K562 (cell line): Measurements from ENCODE around the gene PTOV1. TPM values are rescaled to one million over a fixed set of nuclear protein-coding genes. Genes with fewer than 3 reads are reported as not detected.

Experiments
- ATAC-seq: fragments of 200-7000 bp; cut with Tn5 transposase; 3 replicates; pipeline ENCODE4 v1.9.1; 2020; ENCODE audit warnings: moderate library complexity
- BruUV-seq: library from RNA; stranded (reverse); fragments of 400-500 nt; replicated peaks from 2 replicates; lab custom pipeline; 2021; lab: Mats Ljungman, UMichigan
- CTCF ChIA-PET: fragments of 300-600 bp; formaldehyde crosslinking; extraction: SDS; loops from one replicate; lab custom pipeline; 2021; ENCODE audit warnings: low intra/inter-chr PET ratio; lab: Yijun Ruan, JAX
- POLR2A ChIA-PET: fragments of 300-600, 350-650 bp; sonication (Branson Sonifier 250); formaldehyde crosslinking; extraction: SDS; loops from one replicate; lab custom pipeline; 2021; ENCODE audit warnings: antibody characterized with exemption, inconsistent platforms; lab: Yijun Ruan, JAX
- DNase-seq, 4 experiments: peaks; one replicate each; pipeline versions ENCODE4 v3.0.0 to v3.0.0-alpha.2; 2011 to 2018; ENCODE audit warnings: low spot score in 3 of 4, mixed read lengths in 3 of 4; ENCODE audit errors: extremely low read depth in 1 of 4
- FAIRE-seq: peaks from 2 replicates; lab custom pipeline; 2011; peaks lifted over from hg19 to GRCh38; lab: Jason Lieb, UNC
- H2AFZ ChIP-seq: 2 replicates; pipeline ENCODE4 v1.6.0; 2011; ENCODE audit warnings: low read depth, low read length, control low read depth, inconsistent platforms
- H3K27ac ChIP-seq: fragments of 200-600 bp; 3 replicates; pipeline ENCODE4 v1.8.0; 2011; ENCODE audit warnings: low read depth, mild to moderate bottlenecking, control low read depth, inconsistent platforms, low read length, moderate library complexity, mixed read lengths; ENCODE audit errors: extremely low read depth
- H3K27me3 ChIP-seq, 2 experiments: fragments of 300-600 bp in 1 of 2; 2 replicates in 1 of 2; 3 replicates in 1 of 2; pipeline versions ENCODE4 v1.6.0 to v1.8.0; 2011; ENCODE audit warnings: inconsistent platforms in 2 of 2, low read length in 2 of 2, mild to moderate bottlenecking in 1 of 2, mixed read lengths in 1 of 2, moderate library complexity in 1 of 2; ENCODE audit not compliant: control insufficient read depth in 2 of 2, insufficient read depth in 2 of 2
- H3K36me3 ChIP-seq: fragments of 300-600 bp; 3 replicates; pipeline ENCODE4 v1.8.0; 2011; ENCODE audit warnings: mild to moderate bottlenecking, low read length, inconsistent platforms; ENCODE audit not compliant: control insufficient read depth, insufficient read depth
- H3K4me1 ChIP-seq, 2 experiments: fragments of 200-600 bp in 1 of 2; replicated peaks in 1 of 2; 2 replicates in 1 of 2; 3 replicates in 1 of 2; pipeline versions ENCODE4 v1.5.1 to v1.8.0; 2011; ENCODE audit warnings: inconsistent platforms in 2 of 2, low read length in 2 of 2, mild to moderate bottlenecking in 1 of 2, mixed read lengths in 1 of 2, moderate library complexity in 1 of 2; ENCODE audit not compliant: control insufficient read depth in 2 of 2, insufficient read depth in 2 of 2
- H3K4me2 ChIP-seq: 2 replicates; pipeline ENCODE4 v1.6.1; 2011; ENCODE audit warnings: low read length, control low read depth, inconsistent platforms, mixed read lengths; ENCODE audit not compliant: insufficient read depth
- H3K4me3 ChIP-seq: fragments of 200-600 bp; sonication (generic), shearing (Covaris generic); 2 replicates; pipeline ENCODE4 v1.5.1; 2016; ENCODE audit warnings: control low read depth, inconsistent platforms
- H3K79me2 ChIP-seq: fragments of 200-600 bp; 3 replicates; pipeline ENCODE4 v1.8.0; 2011; ENCODE audit warnings: low read length, inconsistent platforms; ENCODE audit not compliant: control insufficient read depth, insufficient read depth
- H3K9ac ChIP-seq, 2 experiments: 2 replicates each; pipeline versions ENCODE4 v1.6.0 to v1.6.1; 2011; ENCODE audit warnings: low read depth in 2 of 2, low read length in 2 of 2, control low read depth in 1 of 2, inconsistent platforms in 1 of 2, mild to moderate bottlenecking in 1 of 2, mixed read lengths in 1 of 2; ENCODE audit not compliant: insufficient read depth in 1 of 2
- H3K9me1 ChIP-seq: one replicate; pipeline ENCODE4 v1.6.0; 2011; ENCODE audit warnings: inconsistent platforms, mild to moderate bottlenecking, low read length, moderate library complexity; ENCODE audit not compliant: control insufficient read depth, insufficient read depth
- H3K9me3 ChIP-seq: replicated peaks from 2 replicates; pipeline ENCODE4 v1.5.1; 2011; ENCODE audit warnings: low read depth, low read length, inconsistent platforms; ENCODE audit not compliant: control insufficient read depth, insufficient read depth
- H4K20me1 ChIP-seq: replicated peaks from 2 replicates; pipeline ENCODE4 v1.6.1; 2011; ENCODE audit warnings: low read length, inconsistent platforms, mixed read lengths; ENCODE audit not compliant: control insufficient read depth, insufficient read depth
- ELF1 ChIP-seq: fragments of 200-800 bp; sonication (Bioruptor generic); IDR thresholded peaks from 2 replicates; pipeline ENCODE4 v1.6.1; 2016; ENCODE audit warnings: missing genetic modification characterization, missing compliant biosample characterization
- GTF2E2 ChIP-seq: fragments of 200-800 bp; sonication (Bioruptor generic); IDR thresholded peaks from 2 replicates; pipeline ENCODE4 v1.6.1; 2016; ENCODE audit warnings: missing genetic modification characterization, missing compliant biosample characterization
- HINFP ChIP-seq: fragments of 450-650 bp; conservative IDR thresholded peaks from 2 replicates; pipeline ENCODE4 v1.6.1; 2016; ENCODE audit warnings: missing genetic modification characterization, low read depth, mild to moderate bottlenecking, control low read depth, missing compliant biosample characterization
- MAZ ChIP-seq, 2 experiments: fragments of 450-650 bp in 1 of 2; sonication (generic) in 1 of 2; formaldehyde crosslinking; IDR thresholded peaks in 1 of 2; conservative IDR thresholded peaks in 1 of 2; 2 replicates each; pipeline versions ENCODE4 v1.4.0 to v1.5.0; 2020; ENCODE audit warnings: mild to moderate bottlenecking in 1 of 2, missing genetic modification reagents in 1 of 2
- MYC ChIP-seq, 2 experiments: fragments of 250-450 bp in 1 of 2; sonication (Bioruptor Pico) in 1 of 2; IDR thresholded peaks; 2 replicates each; pipeline versions ENCODE4 v1.5.1 to v1.6.1; 2012 to 2021; ENCODE audit warnings: low read depth in 2 of 2, borderline replicate concordance in 1 of 2, improper control_type of control experiment in 1 of 2, low read length in 1 of 2, mild to moderate bottlenecking in 1 of 2, moderate library complexity in 1 of 2
- ZBTB26 ChIP-seq: fragments of 450-650 bp; formaldehyde crosslinking; IDR thresholded peaks from 2 replicates; pipeline ENCODE4 v1.4.0; 2022; ENCODE audit warnings: missing genetic modification characterization
- ZBTB7A ChIP-seq: IDR thresholded peaks from 2 replicates; pipeline ENCODE4 v1.6.1; 2011; ENCODE audit warnings: low read depth, mild to moderate bottlenecking, low read length, moderate library complexity, borderline replicate concordance; ENCODE audit not compliant: control insufficient read depth
- ZNF57 ChIP-seq: fragments of 450-650 bp; formaldehyde crosslinking; IDR thresholded peaks from 2 replicates; pipeline ENCODE4 v1.4.0; 2020; ENCODE audit warnings: mild to moderate bottlenecking, moderate library complexity
- ZNF740 ChIP-seq, 3 experiments: fragments of 200-800 bp in 1 of 3; sonication (Bioruptor generic) in 1 of 3; sonication (generic) in 1 of 3; formaldehyde crosslinking in 1 of 3; IDR thresholded peaks; 2 replicates each; pipeline versions ENCODE4 v1.6.1 to v1.8.0; 2016 to 2022; ENCODE audit warnings: mild to moderate bottlenecking in 2 of 3, missing compliant biosample characterization in 2 of 3, missing genetic modification characterization in 2 of 3, missing genetic modification reagents in 1 of 3
- WGBS: fragments of 100-300 bp; shearing (Covaris generic); methylation state at CpG from one replicate; pipeline ENCODE4 v1.1.6; 2016; ENCODE audit warnings: low coverage, mixed read lengths; ENCODE audit not compliant: insufficient coverage; ENCODE audit errors: missing lambda C conversion rate; 5-methylcytosine and 5-hydroxymethylcytosine counted together
- in situ Hi-C: fragments of 300-500 bp; cut with MboI; formaldehyde crosslinking; loops from 4 replicates; pipeline ENCODE4 v1.15.0; 2018; ENCODE audit warnings: inconsistent platforms, mixed read lengths
- intact Hi-C: fragments of 100-400 bp; cut with micrococcal nuclease; formaldehyde crosslinking; loops from 2 replicates; pipeline ENCODE4 v1.14.2; 2022
- polyA plus RNA-seq, 8 experiments: library from polyadenylated mRNA; depleted of rRNA in 4 of 8; stranded (reverse) in 5 of 8; unstranded in 3 of 8; fragments of >200 nt; fragmentation: Nextera tagmentation in 2 of 8; fragmentation: Illumina TruSeq in 1 of 8; extraction: Ambion mirVana in 2 of 8; extraction: Trizol in 1 of 8; gene quantifications; 2 replicates each; pipeline versions ENCODE4 v1.2.1 to v1.2.3, GENCODE V29; 2011 to 2014; ENCODE audit warnings: inconsistent platforms in 1 of 8, missing spikeins in 1 of 8
- total RNA-seq, 7 experiments: library from RNA; depleted of rRNA in 6 of 7; stranded (reverse); fragments of >200 nt in 6 of 7; fragmentation: Illumina TruSeq in 2 of 7; extraction: Trizol in 2 of 7; gene quantifications; 2 replicates each; pipeline versions ENCODE4 v1.2.1 to v1.2.3, GENCODE V29; 2011 to 2021; ENCODE audit warnings: low replicate concordance in 1 of 7

The PTOV1 gene
- total and polyA plus RNA-seq, 9 of the 15 experiments (the other 6 are each of a cell fraction or from before 2014, with no cell fraction given), result 4.9 to 169 (median 43.5) TPM

GRCh38 chr19:49889038-49889686 lies 38.2 kb downstream of the PTOV1 start:
- peak overlapping the region; percentile 92 for H3K4me2 ChIP-seq
- DNase-seq, result peak in 1 of 4 experiments; percentile 30
- H3K36me3 ChIP-seq, result peaks cover 8% of the 10 kb centered on the region; the same call in 2 of the 3 replicates
- intact Hi-C loops, result no loop called here
- H2AFZ ChIP-seq, result peak overlapping the region; percentile 100
- FAIRE-seq, result peak; percentile 29
- WGBS, result 56% methylated on average over 17 of the region's 23 CpGs
- TF ChIP-seq ZBTB26 (CRISPR knock-in tag) (no peak), ZBTB7A (peak; percentile 12; the same call in 1 of the 2 replicates), ZNF740 (CRISPR knock-in tag; IDR thresholded peaks at IDR 0.05) (peak; percentile 54; the same call in 1 of the 2 replicates), ZNF740 (tag; IDR thresholded peaks at IDR 0.05) (no peak), HINFP (tag) (no peak), ELF1 (tag) (0 out of 2 replicates have a peak, but pooled peaks have one; percentile 13), GTF2E2 (tag) (0 out of 2 replicates have a peak, but pooled peaks have one; percentile 18), MAZ (CRISPR knock-in tag; conservative IDR thresholded peaks at IDR 0.05 in 1 of 2, IDR thresholded peaks at IDR 0.05 in 1 of 2) (no peak), ZNF57 (no peak), MYC (IDR thresholded peaks at IDR 0.05; ENCODE audit: low read depth, low read length) (no peak), MYC (CRISPR knock-in tag; IDR thresholded peaks at IDR 0.05; ENCODE audit: borderline replicate concordance, low read depth) (no peak)
- peaks cover 3% of the 10 kb centered on the region for H3K9me1 ChIP-seq
- no peak overlapping the region for H3K4me3 ChIP-seq
- ChIA-PET POLR2A (interaction anchor here (0.8 to 1.6 kb wide), 3 partner anchors 12 to 145 kb away, joined by 3 to 11 read pairs (median 4); partner anchors contain the start of genes AKT1S1, ATF5, NUP62 and TBC1D17), CTCF (interaction anchor here (0.6 to 0.7 kb wide), 2 partner anchors 53 to 355 kb away, joined by 5 to 6 read pairs; no protein-coding TSS in a partner anchor)
- no peaks in the 10 kb centered on the region for H3K79me2 ChIP-seq
- no peaks in the 10 kb centered on the region for H3K9me3 ChIP-seq
- peak overlapping the region; percentile 89 for H3K27ac ChIP-seq
- TSS peak; percentile 81 for BruUV-seq
- no peak for ATAC-seq
- no peaks in the 10 kb centered on the region for H4K20me1 ChIP-seq
- no peaks in the 10 kb centered on the region; a peak in 1 of 5 replicates for H3K27me3 ChIP-seq
- H3K9ac ChIP-seq, result peak overlapping the region; percentile 74 to 90
- in situ Hi-C loops, result no loop called here
- H3K4me1 ChIP-seq, result peaks cover 12 to 52% of the 10 kb centered on the region in 2 experiments
